ENCODE measurements around the gene BCOR.

The BCOR gene

GRCh38 chrX:40083120-40083978 lies 14.4 kb downstream of the BCOR start:
- no peak for DNase-seq

- no peak for DNase-seq
Measured at GRCh38 chrX:40082447-40083119, 15.2 kb downstream of the BCOR start.

GRCh38 chrX:40081679-40082068 lies 16.1 kb downstream of the BCOR start:
- no peak for DNase-seq

GRCh38 chrX:40080894-40081678 lies 16.7 kb downstream of the BCOR start:
- no peak for DNase-seq

- DNase-seq, result no peak
Measured at GRCh38 chrX:40079572-40079971, 18.2 kb downstream of the BCOR start.

- DNase-seq, result no peak
Measured at GRCh38 chrX:40078489-40079227, 19.1 kb downstream of the BCOR start.

- no peak for DNase-seq
Measured at GRCh38 chrX:40077906-40078305, 19.9 kb downstream of the BCOR start.

- no peak for DNase-seq
Measured at GRCh38 chrX:40076750-40077575, 20.8 kb downstream of the BCOR start.

GRCh38 chrX:40074959-40075332 lies 22.8 kb downstream of the BCOR start:
- DNase-seq, result no peak

GRCh38 chrX:40074080-40074958 lies 23.4 kb downstream of the BCOR start:
- no peak for DNase-seq

GRCh38 chrX:40073439-40074054 lies 24.2 kb downstream of the BCOR start:
- no peak for DNase-seq

GRCh38 chrX:40072246-40072645 lies 25.5 kb downstream of the BCOR start:
- no peak for DNase-seq

- DNase-seq, result peak; percentile 19
Measured at GRCh38 chrX:40068048-40068447, 29.7 kb downstream of the BCOR start.

- DNase-seq, result no peak
Measured at GRCh38 chrX:40066700-40067099, 31.1 kb downstream of the BCOR start.

- no peak for DNase-seq
Measured at GRCh38 chrX:40065296-40066046, 32.3 kb downstream of the BCOR start.

- DNase-seq, result no peak
Measured at GRCh38 chrX:40064055-40064597, 33.6 kb downstream of the BCOR start.

GRCh38 chrX:40063555-40063954 lies 34.2 kb downstream of the BCOR start:
- no peak for DNase-seq

GRCh38 chrX:40062525-40063155 lies 35.1 kb downstream of the BCOR start:
- no peak for DNase-seq
